ENCODE measurements around the gene VENTX.

The VENTX gene

GRCh38 chr10:133196936-133197758, 40.5 kb upstream of the VENTX start:
- H3K27me3 ChIP-seq (ENCODE audit: control insufficient read depth in 1 of 2, insufficient read depth in 2 of 2, low read length in 2 of 2): no peaks in the 10 kb centered on the region
- H3K4me1 ChIP-seq (ENCODE audit: control insufficient read depth, insufficient read depth, low read length): no peaks in the 10 kb centered on the region
- peaks cover 4 to 8% of the 10 kb centered on the region in 2 donors for H3K9me3 ChIP-seq (ENCODE audit: control insufficient read depth in 2 of 2, low read length in 2 of 2)

GRCh38 chr10:133197786-133198185, 39.9 kb upstream of the VENTX start:
- H3K36me3 ChIP-seq (ENCODE audit: control insufficient read depth in 2 of 2, insufficient read depth in 2 of 2, low read length in 2 of 2): no peaks in the 10 kb centered on the region
- no peak overlapping the region for H3K27ac ChIP-seq (ENCODE audit: low read length)
- H3K9ac ChIP-seq (ENCODE audit: low read length in 2 of 2): no peak overlapping the region
- no peaks in the 10 kb centered on the region for H3K4me1 ChIP-seq (ENCODE audit: control insufficient read depth, insufficient read depth, low read length)
- H3K4me3 ChIP-seq (ENCODE audit: low read length in 2 of 2): no peak overlapping the region
- no peaks in the 10 kb centered on the region for H3K27me3 ChIP-seq (ENCODE audit: control insufficient read depth in 1 of 2, insufficient read depth in 2 of 2, low read length in 2 of 2)
- peaks cover 3 to 8% of the 10 kb centered on the region in 2 donors for H3K9me3 ChIP-seq (ENCODE audit: control insufficient read depth in 2 of 2, low read length in 2 of 2)

More at GRCh38 chr10:133196936-133197758, 40.5 kb upstream of the VENTX start:
- no peaks in the 10 kb centered on the region for H3K36me3 ChIP-seq (ENCODE audit: control insufficient read depth in 2 of 2, insufficient read depth in 2 of 2, low read length in 2 of 2)
- no peak overlapping the region for H3K9ac ChIP-seq (ENCODE audit: low read length in 2 of 2)
- H3K27ac ChIP-seq (ENCODE audit: low read length): no peak overlapping the region
- H3K4me3 ChIP-seq (ENCODE audit: low read length in 2 of 2): no peak overlapping the region

DNA sequence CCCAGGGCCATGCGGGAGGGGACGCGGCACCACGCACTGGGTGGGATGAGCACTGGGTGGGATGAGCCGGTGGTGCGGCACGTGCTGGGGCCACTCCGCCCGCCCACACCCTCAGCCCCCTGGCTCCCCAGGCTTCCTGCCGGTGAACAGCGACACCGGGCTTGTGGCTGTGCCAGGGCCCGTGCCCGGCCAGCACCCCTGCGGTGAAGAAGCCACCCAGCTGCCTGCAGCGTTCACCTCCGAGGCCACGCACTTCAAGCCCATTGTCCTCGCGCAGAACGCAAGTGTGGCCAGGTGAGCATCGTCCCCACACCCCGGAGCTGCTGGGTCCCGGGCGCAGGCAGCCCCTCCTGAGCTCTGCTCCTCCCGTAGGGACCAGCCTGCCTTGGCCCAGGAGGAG, 39.4 kb upstream of the VENTX start:
- no peak overlapping the region for H3K27ac ChIP-seq (ENCODE audit: low read length)
- no peaks in the 10 kb centered on the region for H3K27me3 ChIP-seq (ENCODE audit: control insufficient read depth in 1 of 2, insufficient read depth in 2 of 2, low read length in 2 of 2)

DNA sequence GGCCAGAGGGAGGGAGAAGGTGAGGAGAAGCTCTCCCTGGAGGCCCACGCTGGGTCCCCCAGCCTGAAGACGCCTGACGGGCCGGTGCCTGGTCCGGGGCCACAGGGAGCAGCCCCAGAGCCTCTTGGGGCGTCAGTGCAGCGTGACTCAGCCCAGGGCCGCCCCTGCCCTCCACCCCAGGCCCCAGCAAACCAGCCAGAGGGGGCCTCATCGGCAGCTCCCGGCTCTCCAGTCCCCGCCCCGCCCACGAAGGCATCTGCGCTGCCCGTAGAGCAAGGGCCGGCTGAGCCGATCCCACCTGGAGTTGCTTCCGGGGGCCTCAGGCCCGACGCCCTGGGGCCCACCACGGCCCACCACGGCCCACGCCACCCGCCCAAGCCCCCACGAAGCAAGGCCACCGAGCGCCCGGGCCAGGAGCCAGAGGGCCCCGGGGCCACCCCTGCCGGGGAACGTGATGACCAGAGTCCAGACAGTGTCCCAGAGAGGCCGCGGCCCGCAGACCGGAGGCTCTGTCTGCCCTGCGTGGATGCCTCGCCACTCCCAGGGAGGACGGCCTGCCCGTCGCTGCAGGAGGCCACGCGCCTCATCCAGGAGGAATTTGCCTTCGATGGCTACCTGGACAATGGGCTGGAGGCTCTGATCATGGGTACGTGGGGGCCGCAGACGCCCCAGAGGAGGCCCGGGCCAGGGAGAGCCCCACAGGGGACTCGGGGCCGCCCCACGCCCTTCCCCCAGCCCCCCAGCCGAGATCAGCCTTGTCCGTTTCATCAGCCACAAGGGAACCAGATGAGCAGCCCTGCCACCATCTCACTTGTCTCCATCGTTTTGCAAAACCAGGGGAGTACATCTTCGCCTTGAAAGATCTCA, 38.8 kb upstream of the VENTX start:
- Histone ChIP-seq H3K27ac (ENCODE audit: low read length) (no peak overlapping the region), H3K4me3 (ENCODE audit: low read length in 2 of 2) (no peak overlapping the region), H3K4me1 (ENCODE audit: control insufficient read depth, insufficient read depth, low read length) (no peaks in the 10 kb centered on the region), H3K36me3 (ENCODE audit: control insufficient read depth in 2 of 2, insufficient read depth in 2 of 2, low read length in 2 of 2) (no peaks in the 10 kb centered on the region), H3K9ac (ENCODE audit: low read length in 2 of 2) (no peak overlapping the region), H3K9me3 (ENCODE audit: control insufficient read depth in 2 of 2, low read length in 2 of 2) (peaks cover 1 to 3% of the 10 kb centered on the region in 2 donors), H3K27me3 (ENCODE audit: control insufficient read depth in 1 of 2, insufficient read depth in 2 of 2, low read length in 2 of 2) (no peaks in the 10 kb centered on the region)

More for the DNA sequence above, 39.4 kb upstream of the VENTX start:
- H3K4me3 ChIP-seq (ENCODE audit: low read length in 2 of 2): no peak overlapping the region
- H3K36me3 ChIP-seq (ENCODE audit: control insufficient read depth in 2 of 2, insufficient read depth in 2 of 2, low read length in 2 of 2): no peaks in the 10 kb centered on the region
- H3K9me3 ChIP-seq (ENCODE audit: control insufficient read depth in 2 of 2, low read length in 2 of 2): peaks cover 3 to 7% of the 10 kb centered on the region in 2 donors
- no peak overlapping the region for H3K9ac ChIP-seq (ENCODE audit: low read length in 2 of 2)
- H3K4me1 ChIP-seq (ENCODE audit: control insufficient read depth, insufficient read depth, low read length): no peaks in the 10 kb centered on the region

- Histone ChIP-seq H3K27ac (ENCODE audit: low read length) (no peak overlapping the region), H3K27me3 (ENCODE audit: control insufficient read depth in 1 of 2, insufficient read depth in 2 of 2, low read length in 2 of 2) (no peaks in the 10 kb centered on the region), H3K4me1 (ENCODE audit: control insufficient read depth, insufficient read depth, low read length) (no peaks in the 10 kb centered on the region), H3K9ac (ENCODE audit: low read length in 2 of 2) (no peak overlapping the region), H3K4me3 (ENCODE audit: low read length in 2 of 2) (no peak overlapping the region), H3K9me3 (ENCODE audit: control insufficient read depth in 2 of 2, low read length in 2 of 2) (peaks cover 0 to 3% of the 10 kb centered on the region in 2 donors), H3K36me3 (ENCODE audit: control insufficient read depth in 2 of 2, insufficient read depth in 2 of 2, low read length in 2 of 2) (no peaks in the 10 kb centered on the region)
Measured at GRCh38 chr10:133199488-133199885, 38.2 kb upstream of the VENTX start.

DNA sequence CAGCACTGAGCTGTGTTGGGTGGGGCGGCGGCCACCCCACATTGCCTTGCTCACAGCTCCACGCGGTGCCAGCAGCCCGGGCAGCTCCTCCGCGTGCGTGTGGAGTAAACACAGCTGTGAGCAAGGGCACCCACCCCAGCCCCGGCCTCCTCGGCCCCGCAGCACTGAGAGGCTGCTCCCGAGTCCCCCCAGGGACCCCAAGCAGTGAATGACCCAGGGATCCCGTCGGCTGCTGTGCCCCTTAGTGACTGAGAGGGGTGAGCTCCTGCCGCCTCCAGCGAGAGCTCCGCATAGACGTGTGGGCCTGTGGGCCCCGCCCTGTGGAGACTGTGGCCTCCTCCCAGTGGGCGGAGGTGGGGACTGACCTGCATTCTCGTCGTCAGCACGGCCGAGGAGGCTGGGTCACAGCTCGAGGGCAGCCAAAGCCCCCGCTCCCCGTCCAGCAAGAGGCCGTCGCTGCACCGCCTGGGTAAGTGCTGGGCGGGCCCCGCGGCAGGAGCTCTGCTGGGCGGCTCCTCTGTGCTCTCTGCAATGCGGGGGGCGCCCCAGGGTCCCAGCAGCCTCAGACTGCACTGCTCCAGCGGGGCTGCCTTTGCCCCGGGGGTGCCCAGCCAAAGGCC, 37.6 kb upstream of the VENTX start:
- no peak overlapping the region for H3K27ac ChIP-seq (ENCODE audit: low read length)
- H3K27me3 ChIP-seq (ENCODE audit: control insufficient read depth in 1 of 2, insufficient read depth in 2 of 2, low read length in 2 of 2): no peaks in the 10 kb centered on the region
- H3K9me3 ChIP-seq (ENCODE audit: control insufficient read depth in 2 of 2, low read length in 2 of 2): no peaks in the 10 kb centered on the region
- H3K36me3 ChIP-seq (ENCODE audit: control insufficient read depth in 2 of 2, insufficient read depth in 2 of 2, low read length in 2 of 2): no peaks in the 10 kb centered on the region
- H3K9ac ChIP-seq (ENCODE audit: low read length in 2 of 2): no peak overlapping the region
- no peaks in the 10 kb centered on the region for H3K4me1 ChIP-seq (ENCODE audit: control insufficient read depth, insufficient read depth, low read length)
- H3K4me3 ChIP-seq (ENCODE audit: low read length in 2 of 2): no peak overlapping the region

- Histone ChIP-seq H3K4me1 (ENCODE audit: control insufficient read depth, insufficient read depth, low read length) (no peaks in the 10 kb centered on the region), H3K27ac (ENCODE audit: low read length) (no peak overlapping the region), H3K4me3 (ENCODE audit: low read length in 2 of 2) (no peak overlapping the region), H3K27me3 (ENCODE audit: control insufficient read depth in 1 of 2, insufficient read depth in 2 of 2, low read length in 2 of 2) (no peaks in the 10 kb centered on the region), H3K36me3 (ENCODE audit: control insufficient read depth in 2 of 2, insufficient read depth in 2 of 2, low read length in 2 of 2) (no peaks in the 10 kb centered on the region), H3K9me3 (ENCODE audit: control insufficient read depth in 2 of 2, low read length in 2 of 2) (no peaks in the 10 kb centered on the region), H3K9ac (ENCODE audit: low read length in 2 of 2) (no peak overlapping the region)
Measured at GRCh38 chr10:133200621-133201031, 37.0 kb upstream of the VENTX start.

GRCh38 chr10:133201151-133201947, 36.3 kb upstream of the VENTX start:
- no peaks in the 10 kb centered on the region for H3K27me3 ChIP-seq (ENCODE audit: control insufficient read depth in 1 of 2, insufficient read depth in 2 of 2, low read length in 2 of 2)
- no peak overlapping the region for H3K9ac ChIP-seq (ENCODE audit: low read length in 2 of 2)
- H3K9me3 ChIP-seq (ENCODE audit: control insufficient read depth in 2 of 2, low read length in 2 of 2): no peaks in the 10 kb centered on the region
- H3K4me1 ChIP-seq (ENCODE audit: control insufficient read depth, insufficient read depth, low read length): no peaks in the 10 kb centered on the region
- no peak overlapping the region for H3K27ac ChIP-seq (ENCODE audit: low read length)
- no peak overlapping the region for H3K4me3 ChIP-seq (ENCODE audit: low read length in 2 of 2)
- H3K36me3 ChIP-seq (ENCODE audit: control insufficient read depth in 2 of 2, insufficient read depth in 2 of 2, low read length in 2 of 2): no peaks in the 10 kb centered on the region

DNA sequence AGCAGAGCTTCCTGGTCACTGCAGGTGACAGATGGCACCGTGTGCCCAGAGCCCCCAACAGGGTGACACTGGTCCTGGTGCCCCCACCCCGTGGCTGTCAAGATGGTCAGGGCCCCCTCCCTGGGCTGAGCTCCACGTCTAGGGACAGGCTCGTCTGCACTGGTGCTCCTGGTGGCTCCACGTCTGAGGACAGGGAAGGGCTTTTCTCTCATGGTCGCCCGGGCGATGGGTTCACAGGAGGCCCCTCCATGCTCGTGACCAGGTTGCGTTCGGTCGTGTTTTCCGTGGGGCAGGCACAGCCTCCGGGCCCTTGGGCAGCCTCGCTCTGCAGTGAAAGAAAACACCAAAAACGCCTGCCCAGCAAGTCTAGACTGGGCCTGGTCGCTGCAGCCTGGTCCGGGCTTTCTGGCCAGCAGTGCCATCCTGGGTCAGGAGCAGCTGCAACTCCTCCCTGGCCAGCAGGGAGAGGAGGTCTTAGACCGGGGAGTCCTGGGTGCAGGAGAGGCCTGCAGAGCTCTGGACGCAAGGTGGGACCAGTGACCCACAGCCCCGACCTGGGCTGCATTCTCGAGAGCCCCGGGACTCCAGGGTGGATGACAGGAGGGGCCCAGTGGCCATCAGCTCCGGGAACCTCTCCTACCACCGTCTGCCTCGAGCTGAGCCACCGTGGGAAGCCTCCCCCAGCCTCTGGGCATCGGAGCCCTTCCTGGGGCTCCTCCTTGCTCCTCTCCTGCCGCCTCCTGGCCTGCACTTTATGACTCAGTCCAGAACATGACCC, 35.5 kb upstream of the VENTX start:
- Histone ChIP-seq H3K9me3 (ENCODE audit: control insufficient read depth in 2 of 2, low read length in 2 of 2) (no peaks in the 10 kb centered on the region), H3K27me3 (ENCODE audit: control insufficient read depth in 1 of 2, insufficient read depth in 2 of 2, low read length in 2 of 2) (no peaks in the 10 kb centered on the region), H3K27ac (ENCODE audit: low read length) (no peak overlapping the region), H3K4me3 (ENCODE audit: low read length in 2 of 2) (no peak overlapping the region), H3K9ac (ENCODE audit: low read length in 2 of 2) (no peak overlapping the region), H3K4me1 (ENCODE audit: control insufficient read depth, insufficient read depth, low read length) (no peaks in the 10 kb centered on the region), H3K36me3 (ENCODE audit: control insufficient read depth in 2 of 2, insufficient read depth in 2 of 2, low read length in 2 of 2) (no peaks in the 10 kb centered on the region)
